Stimulated activated CD8-positive, alpha-beta memory T cell treated with anti-CD3 and anti-CD28 coated beads, Interleukin-7, amount 100 ng/mL, for 48 hours (primary cell): Measurements from ENCODE around the gene PTAFR.

ENCODE experiments used
- DNase-seq, 2 donors: peaks; one replicate each; pipeline ENCODE4 v3.0.0-alpha.2; 2020; ENCODE audit warnings: low read depth in 1 of 2; ENCODE audit errors: extremely low read depth in 1 of 2

PTAFR gene

DNA sequence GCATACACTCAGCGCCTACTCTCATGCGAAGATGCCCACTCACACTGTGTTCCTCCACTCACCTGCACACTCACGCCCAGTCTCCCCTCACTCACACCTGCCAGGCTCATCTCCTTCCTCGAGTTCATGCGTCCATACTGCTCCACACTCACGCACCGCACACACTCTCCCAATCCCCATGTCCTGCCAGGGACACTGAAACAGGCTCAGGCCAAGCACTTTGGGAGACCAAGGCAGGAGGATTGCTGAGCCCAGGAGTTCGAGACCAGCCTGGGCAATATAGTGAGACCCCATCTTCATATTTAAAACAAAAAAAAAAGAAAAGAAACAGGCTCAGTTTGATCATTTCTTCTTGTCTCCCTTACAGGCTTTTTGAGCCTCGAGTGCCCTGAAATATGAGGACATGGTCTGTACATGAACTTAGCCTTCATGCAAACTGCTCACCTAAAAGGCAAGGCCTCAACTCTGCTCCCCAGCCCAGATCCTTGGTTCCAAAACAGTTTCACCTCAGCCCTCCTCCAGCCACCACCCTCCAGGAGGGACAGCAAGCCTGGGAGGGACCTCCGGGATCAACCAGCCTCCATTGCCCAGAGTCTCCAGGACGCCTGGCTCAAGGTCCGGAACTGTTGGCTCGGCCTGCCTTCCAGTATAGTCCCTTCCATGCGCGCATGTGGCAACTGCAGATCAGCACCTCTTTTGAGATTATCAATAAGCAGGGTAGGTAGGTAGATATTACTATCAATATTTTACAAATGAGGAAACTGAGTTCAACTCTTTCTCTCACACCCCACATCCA, 2.4 kb upstream of the PTAFR start:
- DNase-seq = no peak

DNA sequence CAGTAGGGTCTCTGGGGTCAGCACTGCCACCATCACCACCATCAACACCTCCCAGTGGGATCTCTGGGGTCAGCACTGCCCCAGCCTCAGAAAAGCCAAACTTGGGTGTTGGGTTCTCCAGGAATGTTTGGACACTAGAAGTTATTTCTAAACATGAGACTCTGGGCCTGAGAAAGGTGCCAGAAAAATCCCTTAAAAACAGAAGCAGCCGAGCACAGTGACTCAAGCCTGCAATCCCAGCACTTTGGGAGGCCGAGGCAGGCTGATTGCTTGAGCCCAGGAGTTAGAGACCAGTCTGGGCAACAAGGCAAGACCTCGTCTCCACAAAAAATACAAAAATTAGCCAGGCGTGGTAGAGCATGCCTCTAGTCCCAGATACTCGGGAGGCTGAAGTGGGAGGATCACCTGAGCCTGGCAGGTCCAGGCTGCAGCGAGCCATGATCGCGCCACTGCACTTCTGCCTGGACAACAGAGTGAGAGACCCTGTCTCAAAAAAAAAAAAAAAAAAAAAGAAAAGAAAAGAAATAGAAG, 470 bp downstream of the PTAFR start:
- no peak for DNase-seq

DNA sequence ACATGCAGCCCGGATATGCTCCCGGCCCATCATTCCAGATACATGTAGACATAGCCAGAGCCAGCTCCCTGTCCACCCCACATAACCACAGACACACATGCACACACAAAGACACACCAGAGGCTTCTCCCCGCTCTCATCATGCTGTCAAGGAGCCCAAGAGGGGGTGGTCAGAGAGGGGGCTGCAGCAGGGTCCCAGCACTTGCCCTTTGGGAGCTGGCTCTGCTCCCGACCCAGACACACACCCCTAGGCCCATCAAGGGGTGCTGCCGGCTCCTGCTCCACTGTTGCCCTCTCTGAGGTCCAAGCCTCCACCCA, 2.6 kb downstream of the PTAFR start:
- DNase-seq = no peak

DNA sequence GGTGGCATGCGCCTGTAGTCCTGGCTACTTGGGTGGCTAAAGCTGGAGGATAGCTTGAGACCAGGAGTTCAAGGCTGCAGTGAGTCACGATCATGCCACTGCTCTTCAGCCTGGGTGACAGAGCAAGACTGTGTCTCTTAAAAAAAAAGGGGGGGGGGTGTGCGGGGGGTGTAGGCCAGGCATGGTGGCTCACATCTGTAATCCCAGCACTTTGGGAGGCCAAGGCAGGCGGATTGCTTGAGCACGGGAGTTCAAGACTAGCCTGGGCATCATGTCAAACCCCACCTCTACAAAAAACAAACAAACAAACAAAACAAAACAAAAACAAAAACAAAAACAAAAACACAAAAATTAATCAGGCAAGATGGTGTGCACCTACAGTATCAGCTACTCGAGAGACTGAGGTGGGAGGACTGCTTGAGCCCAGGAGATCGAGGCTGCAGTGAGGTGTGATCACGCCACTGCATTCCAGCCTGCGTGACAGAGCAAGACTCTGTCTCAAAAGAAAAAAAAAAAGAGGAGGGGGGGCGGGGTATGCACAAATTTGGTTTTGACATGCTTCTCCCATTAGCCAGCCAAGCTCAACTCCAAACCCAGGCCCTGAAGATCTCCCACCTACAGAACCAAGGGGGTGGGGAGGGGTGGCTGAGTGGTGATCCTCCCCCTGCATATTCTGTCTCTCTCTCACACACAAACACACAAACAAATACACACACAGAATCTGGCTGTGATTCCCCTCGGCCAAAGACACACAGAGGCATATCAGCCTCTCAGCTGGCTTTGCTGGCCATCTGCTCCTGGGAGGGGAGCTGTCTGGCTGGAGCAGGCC, 3.1 kb downstream of the PTAFR start:
- no peak for DNase-seq

DNA sequence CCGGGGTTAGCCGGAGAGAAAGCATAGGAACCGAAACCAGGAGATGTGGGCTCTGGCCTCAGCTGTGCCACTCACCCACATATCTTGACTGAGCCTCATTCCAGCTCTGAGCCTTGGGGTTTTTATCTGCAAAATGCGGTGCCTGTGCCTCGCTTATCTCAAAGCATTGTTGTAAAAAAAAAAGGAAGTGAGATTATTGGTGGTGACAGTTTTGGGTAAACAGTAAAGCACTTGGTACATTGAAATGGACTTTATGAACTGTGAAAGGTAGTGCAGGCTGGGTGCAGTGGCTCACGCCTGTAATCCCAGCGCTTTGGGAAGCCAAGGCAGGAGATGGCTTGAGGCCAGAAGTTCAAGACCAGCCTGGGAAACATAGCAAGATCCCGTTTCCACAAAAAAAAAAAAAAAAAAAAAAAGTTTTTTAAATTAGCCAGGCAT, 3.8 kb downstream of the PTAFR start:
- peak in 1 of 2 donors; percentile 36 for DNase-seq

DNA sequence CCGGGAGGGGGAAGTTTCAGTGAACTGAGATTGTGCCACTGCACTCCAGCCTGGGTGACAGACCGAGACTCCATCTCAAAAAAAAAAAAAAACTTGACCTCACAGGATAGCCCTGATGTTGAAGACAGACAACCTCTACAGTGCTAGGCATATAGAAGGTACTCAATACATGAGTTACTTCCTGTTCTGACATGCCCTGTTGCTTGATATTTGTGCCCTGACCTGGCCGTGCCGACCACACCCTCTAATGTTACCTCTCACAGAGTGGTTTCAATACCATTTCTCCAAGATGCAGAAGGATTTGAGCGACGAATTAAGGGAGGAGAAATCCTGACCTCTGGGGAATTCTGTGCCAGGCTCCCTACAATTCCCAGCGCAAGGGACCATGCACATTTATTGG, 5.2 kb downstream of the PTAFR start:
- no peak for DNase-seq

DNA sequence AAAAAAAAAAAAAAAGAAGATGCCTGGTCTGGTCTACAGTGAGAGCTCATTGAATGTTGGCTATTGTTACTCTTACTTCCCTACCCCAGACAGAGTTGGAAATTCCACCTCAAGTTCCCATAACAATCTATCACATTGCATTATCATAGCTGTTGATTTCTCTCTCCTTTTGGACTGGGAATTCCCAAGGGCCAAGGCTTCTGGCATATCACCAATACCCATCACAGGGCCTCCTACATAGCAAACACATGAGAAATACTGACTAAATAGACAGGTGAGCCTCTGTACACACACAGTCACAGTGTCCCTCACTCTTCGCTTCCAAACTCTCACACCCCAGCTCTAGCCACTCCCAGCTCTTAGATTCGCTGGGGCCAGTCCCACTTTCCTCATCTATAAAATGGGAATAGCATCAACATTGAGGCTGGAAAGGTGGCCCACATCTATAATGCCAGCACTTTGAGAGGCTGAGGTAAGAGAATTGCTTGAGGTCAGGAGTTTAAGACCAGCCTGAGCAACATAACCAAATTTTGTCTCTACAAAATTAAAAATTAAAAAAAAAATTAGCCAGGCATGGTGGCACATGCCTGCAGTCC, 6.4 kb downstream of the PTAFR start:
- no peak for DNase-seq

DNA sequence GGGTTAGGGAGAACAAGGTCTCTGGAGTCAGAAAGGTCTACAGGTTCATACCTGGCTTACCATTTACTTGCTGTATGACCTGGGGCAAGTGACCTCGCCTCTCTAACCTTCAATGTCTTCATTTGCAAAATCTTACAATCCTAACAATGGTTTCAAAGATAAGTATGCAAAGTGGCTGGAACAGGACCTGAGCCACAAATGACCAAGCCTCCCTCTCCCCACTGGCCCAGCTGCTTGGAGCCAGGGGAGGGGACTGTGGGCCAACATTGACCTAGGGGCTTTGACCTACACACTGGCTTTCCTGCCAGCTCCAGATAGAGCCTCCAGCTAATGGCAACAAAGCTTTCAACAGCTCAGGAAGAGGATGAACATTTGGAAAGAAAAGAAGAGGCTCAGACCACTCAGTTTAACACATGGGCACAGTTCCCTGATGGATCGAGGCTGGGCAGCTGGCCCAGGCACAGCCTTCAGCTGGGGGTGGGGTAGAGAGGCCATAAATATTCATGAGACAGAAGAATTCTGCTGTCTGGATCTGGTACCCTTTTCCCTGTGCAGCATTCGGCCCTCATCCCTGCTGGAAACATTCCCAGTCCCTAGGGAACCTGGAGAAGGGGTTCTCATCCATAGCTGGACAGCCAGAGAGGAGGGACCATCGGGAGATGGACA, 12.9 kb downstream of the PTAFR start:
- DNase-seq = no peak

DNA sequence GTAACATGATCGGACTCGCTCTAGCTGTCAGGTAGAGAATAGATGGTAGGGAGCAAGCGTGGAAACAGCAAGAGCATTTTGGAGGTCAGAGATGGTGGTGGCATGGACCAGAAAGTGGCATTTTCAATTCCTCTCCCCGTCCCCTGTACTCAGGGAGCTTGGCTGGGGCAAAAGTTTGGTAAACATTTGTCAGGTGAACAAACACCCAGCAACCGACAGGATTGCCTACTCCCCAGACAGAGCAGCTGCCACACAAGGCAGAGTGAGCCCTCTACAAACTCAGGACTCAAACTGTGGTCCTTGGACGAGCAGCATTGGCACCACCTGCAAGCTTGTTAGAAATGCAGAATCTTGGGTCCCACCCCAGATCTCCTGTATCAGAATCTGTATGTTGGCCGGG, 14.3 kb downstream of the PTAFR start:
- DNase-seq = no peak

DNA sequence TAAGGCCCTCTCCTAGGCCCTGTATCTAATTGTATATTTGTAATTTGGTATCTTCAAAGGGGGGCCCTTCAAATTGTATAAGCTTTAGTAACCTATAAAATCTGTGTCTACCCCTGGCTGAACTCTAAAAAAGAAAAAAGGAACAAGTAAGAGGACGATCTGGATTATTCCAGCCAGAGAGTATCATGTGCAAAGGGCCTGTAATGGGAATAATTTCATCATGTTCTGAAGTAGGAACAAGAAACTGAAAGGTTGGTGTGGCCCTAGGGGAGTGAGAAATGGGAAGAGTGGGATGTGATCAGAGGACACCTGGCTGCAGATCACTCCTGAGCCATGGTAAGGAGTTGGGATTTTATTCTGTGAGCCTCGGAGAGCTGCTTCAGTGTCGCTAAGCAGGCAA, 14.7 kb downstream of the PTAFR start:
- no peak for DNase-seq

DNA sequence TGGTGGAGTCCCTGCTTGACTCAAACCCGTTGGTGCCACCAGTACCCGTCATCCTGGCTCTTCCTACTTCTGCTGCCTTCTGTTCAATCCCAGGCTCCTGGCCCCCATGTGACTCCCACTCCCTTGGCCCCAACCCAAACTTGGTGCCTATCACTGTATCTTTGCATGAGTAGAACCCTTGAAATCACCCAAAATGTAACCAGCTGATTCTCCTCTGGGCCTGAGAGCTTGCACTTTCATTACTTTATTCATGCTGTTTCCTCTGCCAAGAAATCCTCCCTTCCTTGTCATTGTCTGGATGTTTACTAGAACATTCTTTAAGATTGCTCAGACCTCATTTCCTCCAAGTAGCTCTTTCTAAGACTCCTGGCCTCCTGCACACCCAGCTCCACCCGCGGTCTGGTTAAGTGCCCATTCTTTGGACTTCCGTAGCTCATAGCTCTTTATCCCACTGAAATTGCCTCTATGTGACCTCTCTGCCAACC, 15.7 kb downstream of the PTAFR start:
- no peak for DNase-seq

DNA sequence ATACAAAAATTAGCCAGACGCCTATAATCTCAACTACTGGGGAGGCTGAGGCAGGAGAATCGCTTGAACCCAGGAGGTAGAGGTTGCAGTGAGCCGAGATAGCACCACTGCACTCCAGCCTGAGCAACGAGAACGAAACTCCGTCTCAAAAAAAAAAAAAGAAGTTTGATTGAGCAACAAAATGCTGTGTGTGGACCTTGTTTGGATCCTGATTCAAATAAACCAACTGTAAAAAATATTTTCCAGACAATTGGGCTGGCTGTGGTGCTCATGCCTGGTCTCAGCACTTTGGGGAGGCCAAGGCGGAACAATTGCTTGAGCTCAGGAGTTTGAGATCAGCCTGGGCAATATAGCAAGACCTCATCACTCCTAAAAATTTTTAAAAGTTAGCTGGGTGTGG, 16.8 kb downstream of the PTAFR start:
- no peak for DNase-seq

DNA sequence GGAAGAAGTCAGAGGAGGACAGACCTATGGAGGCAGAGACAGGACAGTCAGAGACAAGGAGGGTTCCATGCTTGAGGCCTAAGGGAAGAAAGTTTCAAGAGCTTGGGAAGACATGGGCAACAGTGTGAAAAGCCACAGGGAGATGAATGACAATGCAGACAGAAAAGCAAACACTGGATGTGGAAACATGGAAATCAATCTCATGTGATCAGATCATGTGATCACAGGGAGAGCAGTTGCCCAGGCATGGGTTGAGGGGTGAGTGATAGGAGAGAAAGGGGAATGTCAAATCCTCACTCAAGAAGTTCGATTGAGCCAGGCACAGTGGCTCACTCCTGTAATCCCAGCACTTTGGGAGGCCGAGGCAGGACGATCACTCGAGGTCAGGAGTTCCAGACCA, 17.2 kb downstream of the PTAFR start:
- no peak for DNase-seq

DNA sequence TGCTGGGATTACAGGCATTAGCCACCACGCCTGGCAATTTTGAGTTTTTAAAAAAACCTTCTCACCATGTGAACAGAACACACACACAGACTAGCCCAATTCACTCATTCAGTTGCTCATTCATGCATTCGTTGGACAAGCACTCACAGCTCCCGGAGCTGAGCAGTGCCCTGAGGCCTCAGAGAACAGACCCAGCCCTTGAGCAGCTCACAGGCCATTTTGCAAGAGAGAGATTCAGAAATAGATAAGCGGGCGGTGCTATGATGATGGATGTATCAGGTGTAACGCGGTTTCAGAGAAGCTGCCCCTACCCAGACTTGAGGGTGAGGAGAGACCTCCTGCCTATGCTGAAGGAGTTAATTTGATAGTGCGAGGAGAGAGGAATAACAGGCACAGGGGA, 18.6 kb downstream of the PTAFR start:
- DNase-seq = no peak

DNA sequence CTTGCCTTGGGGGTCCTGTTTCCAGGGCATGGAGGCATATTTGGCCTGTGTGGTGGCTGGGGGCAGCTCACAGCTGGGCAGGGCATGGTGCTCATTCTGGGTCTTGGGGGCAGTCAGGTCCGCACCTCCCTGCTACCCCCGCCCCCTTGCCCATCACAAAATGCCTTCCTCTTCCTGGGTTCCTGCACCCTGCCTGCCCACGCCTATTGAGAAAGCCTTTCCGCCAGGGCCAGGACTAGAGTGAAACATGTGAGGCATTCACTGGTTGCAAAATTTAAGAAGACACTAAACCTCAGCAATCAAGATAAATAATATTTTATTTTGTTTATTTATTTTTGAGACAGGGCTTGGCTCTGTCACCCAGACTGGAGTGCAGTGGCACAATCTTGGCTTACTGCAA, 19.7 kb downstream of the PTAFR start:
- no peak for DNase-seq

DNA sequence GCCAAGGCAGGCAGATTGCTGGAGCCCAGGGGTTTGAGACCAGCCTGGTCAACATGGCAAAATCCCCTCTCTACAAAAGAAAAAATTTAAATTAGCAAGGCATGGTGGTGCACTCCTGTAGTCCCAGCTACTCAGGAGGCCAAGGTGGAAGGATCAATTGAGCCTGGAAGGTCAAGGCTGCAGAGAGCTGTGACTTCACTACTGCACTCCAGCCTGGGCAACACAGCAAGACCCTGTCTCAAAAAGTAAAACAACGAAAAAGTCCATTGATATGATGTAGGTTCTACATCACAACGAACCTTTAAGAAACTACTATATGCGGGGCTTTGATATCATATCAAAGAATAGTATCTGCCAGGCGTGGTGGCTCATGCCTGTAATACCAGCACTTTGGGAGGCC, 20.9 kb downstream of the PTAFR start:
- DNase-seq = no peak

DNA sequence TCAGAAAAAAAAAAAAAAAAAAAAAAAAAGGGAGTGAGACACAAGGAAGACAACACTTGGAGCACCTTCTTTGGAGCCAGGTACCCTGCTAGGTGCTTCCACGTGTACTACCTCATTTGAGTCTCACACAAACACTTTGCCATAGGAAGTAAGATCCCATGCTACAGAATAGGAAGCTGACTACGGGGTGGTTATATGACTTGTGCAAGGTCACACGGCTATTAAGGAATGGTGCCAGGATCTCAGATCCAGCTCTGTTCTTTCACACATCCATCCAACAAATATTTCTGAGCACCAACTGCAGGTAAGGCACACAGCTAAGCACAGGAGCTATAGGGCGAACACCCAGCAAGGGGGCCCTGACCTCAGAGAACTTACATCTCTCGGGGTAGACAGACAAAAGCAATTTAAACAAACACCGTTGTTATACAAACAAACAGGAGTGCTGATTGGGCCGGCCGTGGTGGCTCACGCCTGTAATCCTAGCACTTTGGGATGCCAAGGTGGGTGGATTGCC, 22.4 kb downstream of the PTAFR start:
- no peak for DNase-seq

DNA sequence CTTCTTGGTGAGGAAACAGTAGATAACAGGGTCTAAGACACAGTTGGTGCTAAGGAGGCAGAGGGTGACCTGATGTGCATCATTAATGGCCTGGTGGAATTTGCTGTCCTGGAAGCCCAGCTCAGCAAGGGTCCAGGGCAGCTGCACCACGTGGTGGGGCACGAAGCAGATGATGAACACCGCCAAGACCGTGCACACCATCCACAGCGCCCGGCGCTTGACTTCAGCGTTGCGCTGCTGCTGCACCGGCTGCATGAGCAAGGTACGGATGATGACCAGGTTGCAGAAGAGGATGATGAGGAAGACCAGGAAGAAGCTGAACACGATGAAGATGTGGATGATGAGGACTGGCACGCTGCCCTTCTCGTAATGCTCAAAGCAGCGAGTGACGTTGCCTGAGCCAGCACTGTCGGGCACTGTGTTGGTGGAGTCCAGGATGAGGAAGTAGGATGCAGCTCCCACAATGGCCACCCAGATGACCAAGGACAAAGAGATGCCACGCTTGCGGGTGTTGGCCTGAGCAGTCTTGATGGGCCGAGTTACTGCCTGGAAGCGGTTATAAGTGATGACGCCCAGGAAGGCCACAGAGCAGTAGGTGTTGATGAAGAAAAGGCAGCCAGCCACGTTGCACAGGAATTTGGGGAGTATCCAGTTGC, 26.2 kb downstream of the PTAFR start:
- DNase-seq = no peak

DNA sequence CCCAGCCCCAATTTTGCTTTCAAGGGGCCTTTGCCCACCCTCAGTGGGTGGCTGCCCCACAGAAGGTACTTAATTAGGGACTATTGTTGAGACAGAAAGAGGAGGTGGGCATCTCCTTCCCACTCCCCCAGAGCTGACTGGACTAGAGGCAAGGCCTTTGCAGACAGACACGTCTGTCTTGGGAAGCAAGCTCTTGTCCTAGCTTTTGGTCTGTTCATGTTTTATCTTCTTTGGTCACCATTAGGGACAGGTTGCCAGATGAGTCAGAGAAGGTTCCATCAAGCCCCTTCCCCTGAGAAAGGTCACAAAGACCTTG, 27.7 kb downstream of the PTAFR start:
- DNase-seq = no peak

DNA sequence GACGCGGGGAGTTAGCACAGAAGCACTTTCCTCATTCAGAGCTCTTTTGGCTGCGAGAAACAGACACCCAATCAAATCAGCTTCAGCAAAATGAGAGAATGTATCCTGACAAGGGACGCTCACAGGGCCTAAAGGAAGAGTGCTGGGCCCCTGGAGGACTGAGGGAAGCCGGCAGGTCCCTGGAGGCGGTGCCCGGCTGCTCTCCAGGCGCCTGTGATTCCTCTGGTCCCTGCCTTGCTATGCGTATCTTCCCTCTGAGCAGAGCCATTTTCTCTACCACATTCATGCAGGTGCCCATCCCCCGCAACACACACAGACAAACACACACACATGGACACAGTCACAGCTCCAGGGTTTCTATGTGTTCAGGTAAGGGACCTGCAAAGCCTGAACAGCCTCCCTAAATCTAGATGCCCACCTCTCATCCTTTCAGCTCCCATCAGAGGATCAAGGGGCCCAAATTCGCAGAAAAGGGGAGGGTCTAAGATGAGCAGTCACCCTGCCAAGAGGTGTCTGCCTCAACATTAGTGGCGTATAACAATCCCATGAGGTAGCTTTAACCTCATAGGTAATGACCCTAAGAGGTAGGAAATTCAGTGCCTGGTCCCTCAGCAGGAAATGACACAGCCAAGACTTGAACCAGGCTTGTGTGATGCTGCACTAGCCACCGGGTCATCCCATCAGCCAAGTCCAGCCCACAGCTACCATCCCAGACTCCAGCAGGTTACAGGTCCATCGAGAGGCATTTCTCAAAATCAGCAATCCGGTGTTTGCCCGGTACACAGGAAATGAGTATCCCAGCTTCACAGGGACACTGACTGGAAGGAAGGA, 29.0 kb downstream of the PTAFR start:
- no peak for DNase-seq
